ENCODE results near the gene CHST13.

Gene CHST13

GRCh38 chr3:126528419-126528799 lies 4.5 kb downstream of the CHST13 start:
- no peaks in the 10 kb centered on the region for H3K79me2 ChIP-seq (ENCODE audit: insufficient read depth, low read length)
- TF ChIP-seq, protein P1, sequence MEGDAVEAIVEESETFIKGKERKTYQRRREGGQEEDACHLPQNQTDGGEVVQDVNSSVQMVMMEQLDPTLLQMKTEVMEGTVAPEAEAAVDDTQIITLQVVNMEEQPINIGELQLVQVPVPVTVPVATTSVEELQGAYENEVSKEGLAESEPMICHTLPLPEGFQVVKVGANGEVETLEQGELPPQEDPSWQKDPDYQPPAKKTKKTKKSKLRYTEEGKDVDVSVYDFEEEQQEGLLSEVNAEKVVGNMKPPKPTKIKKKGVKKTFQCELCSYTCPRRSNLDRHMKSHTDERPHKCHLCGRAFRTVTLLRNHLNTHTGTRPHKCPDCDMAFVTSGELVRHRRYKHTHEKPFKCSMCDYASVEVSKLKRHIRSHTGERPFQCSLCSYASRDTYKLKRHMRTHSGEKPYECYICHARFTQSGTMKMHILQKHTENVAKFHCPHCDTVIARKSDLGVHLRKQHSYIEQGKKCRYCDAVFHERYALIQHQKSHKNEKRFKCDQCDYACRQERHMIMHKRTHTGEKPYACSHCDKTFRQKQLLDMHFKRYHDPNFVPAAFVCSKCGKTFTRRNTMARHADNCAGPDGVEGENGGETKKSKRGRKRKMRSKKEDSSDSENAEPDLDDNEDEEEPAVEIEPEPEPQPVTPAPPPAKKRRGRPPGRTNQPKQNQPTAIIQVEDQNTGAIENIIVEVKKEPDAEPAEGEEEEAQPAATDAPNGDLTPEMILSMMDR (IDR thresholded peaks at IDR 0.05; ENCODE audit: borderline replicate concordance, extremely low read depth, low read length, poor library complexity, severe bottlenecking), result no peak
- TF ChIP-seq EZH2 (IDR thresholded peaks at IDR 0.05; ENCODE audit: borderline replicate concordance, low read depth, low read length, severe bottlenecking), result no peak
- no peak overlapping the region for H3K4me3 ChIP-seq (ENCODE audit: low read depth in 1 of 2, low read length in 2 of 2)
- H3K4me2 ChIP-seq (ENCODE audit: insufficient read depth, low read length), result no peak overlapping the region
- H3K27ac ChIP-seq (ENCODE audit: low read length), result no peak overlapping the region
- no peaks in the 10 kb centered on the region for H4K20me1 ChIP-seq (ENCODE audit: insufficient read depth, low read length)
- no peak for DNase-seq
- H3K9ac ChIP-seq (ENCODE audit: low read depth, low read length), result no peak overlapping the region
- no peak overlapping the region for H2AFZ ChIP-seq (ENCODE audit: low read depth, low read length)
- H3K9me3 ChIP-seq (ENCODE audit: insufficient read depth, low read length, severe bottlenecking), result no peaks in the 10 kb centered on the region
- no peaks in the 10 kb centered on the region for H3K36me3 ChIP-seq (ENCODE audit: insufficient read depth, low read length)
- ATAC-seq (ENCODE audit: insufficient read depth, low read depth), result no peak
- H3K27me3 ChIP-seq (ENCODE audit: insufficient read depth, low read length, poor library complexity), result peaks cover 3% of the 10 kb centered on the region
- H3K4me1 ChIP-seq (ENCODE audit: insufficient read depth, low read length), result no peaks in the 10 kb centered on the region

DNA sequence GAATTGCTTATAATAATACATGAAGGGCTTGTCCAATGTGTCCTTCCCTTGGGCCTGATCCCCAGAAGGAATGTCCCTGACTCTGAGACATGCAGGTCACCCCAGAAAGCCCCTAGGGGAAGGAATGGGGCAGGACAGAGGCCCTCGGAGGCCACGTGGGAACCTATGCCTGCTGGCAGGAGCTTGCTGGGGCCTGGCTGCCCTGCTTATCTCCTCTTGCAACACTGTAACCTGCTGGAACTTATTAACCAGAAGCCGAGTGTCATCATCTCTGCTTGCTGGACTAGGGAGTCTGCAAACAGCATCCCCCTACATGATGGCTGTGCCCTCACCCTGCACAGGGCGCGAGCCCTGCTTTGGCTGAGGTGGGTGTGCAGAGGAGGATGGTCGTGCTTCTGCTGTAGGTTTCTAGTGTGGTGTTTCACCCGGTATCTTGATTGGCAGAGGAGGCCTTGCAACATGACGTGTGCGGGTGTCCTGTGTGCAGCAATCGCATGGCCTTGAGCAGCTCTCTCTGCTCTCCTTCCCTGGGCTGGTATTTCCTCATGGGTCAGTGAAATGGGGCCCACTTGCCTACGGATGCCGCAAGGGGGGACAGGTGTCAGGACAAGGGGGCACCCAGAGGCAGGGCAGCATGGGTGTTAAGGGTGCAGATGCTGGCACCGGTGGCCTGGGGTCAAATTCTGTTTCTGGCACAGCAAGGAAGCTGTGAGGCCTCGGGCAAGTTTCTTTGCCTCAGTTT lies 5.0 kb downstream of the CHST13 start:
- Histone ChIP-seq H3K4me2 (ENCODE audit: insufficient read depth, low read length) (no peak overlapping the region), H3K27me3 (ENCODE audit: insufficient read depth, low read length, poor library complexity) (peaks cover 3% of the 10 kb centered on the region), H3K36me3 (ENCODE audit: insufficient read depth, low read length) (no peaks in the 10 kb centered on the region), H3K4me1 (ENCODE audit: insufficient read depth, low read length) (no peaks in the 10 kb centered on the region), H3K9me3 (ENCODE audit: insufficient read depth, low read length, severe bottlenecking) (no peaks in the 10 kb centered on the region), H3K79me2 (ENCODE audit: insufficient read depth, low read length) (no peaks in the 10 kb centered on the region), H3K9ac (ENCODE audit: low read depth, low read length) (no peak overlapping the region), H3K27ac (ENCODE audit: low read length) (no peak overlapping the region), H2AFZ (ENCODE audit: low read depth, low read length) (no peak overlapping the region), H4K20me1 (ENCODE audit: insufficient read depth, low read length) (no peaks in the 10 kb centered on the region), H3K4me3 (ENCODE audit: low read depth in 1 of 2, low read length in 2 of 2) (no peak overlapping the region)
- TF ChIP-seq, protein P1 (IDR thresholded peaks at IDR 0.05; ENCODE audit: borderline replicate concordance, extremely low read depth, low read length, poor library complexity, severe bottlenecking), result no peak
- TF ChIP-seq EZH2 (IDR thresholded peaks at IDR 0.05; ENCODE audit: borderline replicate concordance, low read depth, low read length, severe bottlenecking), result no peak
- DNase-seq, result no peak
- ATAC-seq (ENCODE audit: insufficient read depth, low read depth), result no peak

DNA sequence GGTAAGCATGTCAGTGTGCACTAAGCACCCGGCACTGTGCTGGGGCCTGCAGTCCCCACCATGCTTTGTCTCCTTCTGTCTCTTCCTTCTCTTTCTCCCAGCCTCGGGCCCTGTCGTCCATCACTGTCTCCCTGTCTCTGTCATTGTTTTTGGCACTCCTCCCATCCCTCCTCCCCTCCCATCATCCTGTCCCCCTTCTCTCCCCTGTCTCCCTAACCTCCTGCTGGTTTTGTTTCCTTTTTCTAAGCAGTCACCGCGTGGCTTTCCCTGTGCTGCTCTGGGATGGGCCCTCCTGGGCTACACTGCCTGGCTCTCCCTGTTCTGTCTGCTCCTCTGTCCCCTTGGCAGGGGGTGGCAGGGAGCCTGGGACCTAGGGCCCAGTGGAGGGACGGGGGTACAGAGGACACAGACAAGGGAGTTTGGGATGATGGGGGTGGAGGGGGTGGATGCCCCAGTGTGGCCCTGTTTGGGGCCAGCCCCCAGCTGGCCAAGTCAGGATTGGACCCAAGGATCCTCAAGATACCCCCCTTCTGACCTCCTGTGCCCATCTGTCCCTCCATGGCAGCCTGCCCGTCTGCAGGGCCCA lies 5.7 kb downstream of the CHST13 start:
- H3K9me3 ChIP-seq (ENCODE audit: insufficient read depth, low read length, severe bottlenecking), result no peaks in the 10 kb centered on the region
- no peak overlapping the region for H3K4me2 ChIP-seq (ENCODE audit: insufficient read depth, low read length)
- ATAC-seq (ENCODE audit: insufficient read depth, low read depth), result no peak
- H2AFZ ChIP-seq (ENCODE audit: low read depth, low read length), result no peak overlapping the region
- H3K27ac ChIP-seq (ENCODE audit: low read length), result no peak overlapping the region
- H3K9ac ChIP-seq (ENCODE audit: low read depth, low read length), result no peak overlapping the region
- H4K20me1 ChIP-seq (ENCODE audit: insufficient read depth, low read length), result no peaks in the 10 kb centered on the region
- H3K27me3 ChIP-seq (ENCODE audit: insufficient read depth, low read length, poor library complexity), result peaks cover 3% of the 10 kb centered on the region
- H3K79me2 ChIP-seq (ENCODE audit: insufficient read depth, low read length), result no peaks in the 10 kb centered on the region
- no peak for DNase-seq
- TF ChIP-seq, protein P1 (IDR thresholded peaks at IDR 0.05; ENCODE audit: borderline replicate concordance, extremely low read depth, low read length, poor library complexity, severe bottlenecking), result no peak
- TF ChIP-seq EZH2 (IDR thresholded peaks at IDR 0.05; ENCODE audit: borderline replicate concordance, low read depth, low read length, severe bottlenecking), result no peak
- no peak overlapping the region for H3K4me3 ChIP-seq (ENCODE audit: low read depth in 1 of 2, low read length in 2 of 2)
- H3K4me1 ChIP-seq (ENCODE audit: insufficient read depth, low read length), result no peaks in the 10 kb centered on the region
- H3K36me3 ChIP-seq (ENCODE audit: insufficient read depth, low read length), result no peaks in the 10 kb centered on the region
